MM.1S (cell line): ENCODE results near the gene FEN1.

Experiments used
- CTCF ChIP-seq: fragments of 300-600 bp; sonication (generic); IDR thresholded peaks from 2 replicates; pipeline ENCODE4 v1.5.1; 2016; ENCODE audit warnings: antibody characterized with exemption, low read length, mixed read lengths
- EZH2phosphoT487 ChIP-seq: fragments of 300-600 bp; sonication (generic); IDR thresholded peaks from 2 replicates; pipeline ENCODE4 v1.6.1; 2018; ENCODE audit warnings: antibody characterized with exemption, low read length

- no peak for TF ChIP-seq CTCF
- no peak for TF ChIP-seq EZH2phosphoT487
These were observed 13.6 kb upstream of the FEN1 start for GRCh38 chr11:61778920-61779650.
